ENCODE measurements around the gene PARD3. TPM values are rescaled to one million over a fixed set of nuclear protein-coding genes. Genes with fewer than 3 reads are reported as not detected.
"Not testable (repeated sequence)": the region's sequence is repeated elsewhere in the genome, so short reads cannot be mapped to it uniquely, and the experiment has no call there.

PARD3 gene
- total RNA-seq, 1 experiment from 2014 or later: not detected

- H3K4me3 ChIP-seq (ENCODE audit: low read length): no peak overlapping the region
- H3K27me3 ChIP-seq (ENCODE audit: low read length): no peaks in the 10 kb centered on the region
- H3K4me2 ChIP-seq (ENCODE audit: low read depth, low read length, poor library complexity, severe bottlenecking): no peak overlapping the region
- no peaks in the 10 kb centered on the region for H3K9me2 ChIP-seq (replicated peaks; ENCODE audit: insufficient read depth, low read length)
- H4K20me1 ChIP-seq (ENCODE audit: insufficient read depth, low read depth, low read length): no peaks in the 10 kb centered on the region
- no peaks in the 10 kb centered on the region for H3K36me3 ChIP-seq (ENCODE audit: insufficient read depth, low read length)
- no peaks in the 10 kb centered on the region for H3K9me3 ChIP-seq (ENCODE audit: low read length)
- DNase-seq: no peak
- no peaks in the 10 kb centered on the region for H3K79me2 ChIP-seq (ENCODE audit: low read length)
- no peak overlapping the region for H3K27ac ChIP-seq (ENCODE audit: low read length)
- H3K9ac ChIP-seq (ENCODE audit: low read length): no peak overlapping the region
- H2AFZ ChIP-seq (ENCODE audit: low read length): no peak overlapping the region
- no peaks in the 10 kb centered on the region for H3K4me1 ChIP-seq (ENCODE audit: low read length)
Measured at GRCh38 chr10:34427911-34428216, 387.2 kb downstream of the PARD3 start.

GRCh38 chr10:34427158-34427910, 387.8 kb downstream of the PARD3 start:
- H3K27me3 ChIP-seq (ENCODE audit: low read length); H3K9me3 ChIP-seq (ENCODE audit: low read length); H3K9ac ChIP-seq (ENCODE audit: low read length); H3K4me1 ChIP-seq (ENCODE audit: low read length); H3K9me2 ChIP-seq (replicated peaks; ENCODE audit: insufficient read depth, low read length); H3K79me2 ChIP-seq (ENCODE audit: low read length); H3K4me2 ChIP-seq (ENCODE audit: low read depth, low read length, poor library complexity, severe bottlenecking); DNase-seq; H3K4me3 ChIP-seq (ENCODE audit: low read length); H2AFZ ChIP-seq (ENCODE audit: low read length); H4K20me1 ChIP-seq (ENCODE audit: insufficient read depth, low read depth, low read length); H3K36me3 ChIP-seq (ENCODE audit: insufficient read depth, low read length); H3K27ac ChIP-seq (ENCODE audit: low read length): not testable (repeated sequence)

DNA sequence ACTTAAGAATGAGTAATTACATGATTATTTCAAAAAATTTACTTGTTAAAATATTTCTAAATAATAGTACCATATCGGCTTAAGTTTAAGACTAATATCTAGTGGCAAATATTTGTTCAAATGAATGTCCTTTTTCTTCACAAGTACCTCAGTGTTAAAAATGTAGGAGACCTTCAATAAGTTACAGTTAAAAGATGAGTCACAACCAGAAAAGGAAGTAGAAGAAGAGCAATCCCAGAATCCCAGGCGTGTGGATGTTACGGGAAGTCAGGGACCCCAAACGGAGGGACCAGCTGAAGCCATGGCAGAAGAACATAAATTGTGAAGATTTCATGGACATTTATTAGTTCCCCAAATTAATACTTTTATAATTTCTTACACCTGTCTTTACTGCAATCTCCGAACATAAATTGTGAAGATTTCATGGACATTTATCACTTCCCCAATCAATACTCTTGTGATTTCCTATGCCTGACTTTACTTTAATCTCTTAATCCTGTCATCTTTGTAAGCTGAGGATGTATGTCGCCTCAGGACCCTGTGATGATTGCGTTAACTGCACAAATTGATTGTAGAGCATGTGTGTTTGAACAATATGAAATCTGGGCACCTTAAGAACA, 388.4 kb downstream of the PARD3 start:
- not testable (repeated sequence) for H3K79me2 ChIP-seq (ENCODE audit: low read length); H3K4me1 ChIP-seq (ENCODE audit: low read length); H2AFZ ChIP-seq (ENCODE audit: low read length); H3K36me3 ChIP-seq (ENCODE audit: insufficient read depth, low read length); H3K27me3 ChIP-seq (ENCODE audit: low read length); H3K9me2 ChIP-seq (replicated peaks; ENCODE audit: insufficient read depth, low read length); H3K27ac ChIP-seq (ENCODE audit: low read length); H3K4me2 ChIP-seq (ENCODE audit: low read depth, low read length, poor library complexity, severe bottlenecking); H3K4me3 ChIP-seq (ENCODE audit: low read length); DNase-seq; H3K9me3 ChIP-seq (ENCODE audit: low read length); H3K9ac ChIP-seq (ENCODE audit: low read length); H4K20me1 ChIP-seq (ENCODE audit: insufficient read depth, low read depth, low read length)

DNA sequence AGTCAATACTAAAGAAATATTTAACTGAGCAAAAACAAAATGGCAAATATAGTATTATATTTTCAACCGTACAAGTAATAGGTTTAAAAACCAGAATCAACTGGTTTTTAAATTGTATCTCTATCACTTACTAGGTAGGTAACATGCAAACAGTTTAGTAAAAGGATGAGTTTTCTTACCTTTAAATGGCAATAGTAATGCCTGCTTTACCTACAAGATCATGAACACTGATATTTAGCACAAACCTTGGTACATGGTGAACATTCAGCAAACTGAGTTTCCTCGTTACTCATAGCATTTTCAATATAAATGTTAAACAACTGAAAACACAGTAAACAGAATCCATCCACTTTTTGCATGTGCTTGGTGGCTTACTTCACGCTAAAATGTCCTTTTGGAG, 389.1 kb downstream of the PARD3 start:
- no peaks in the 10 kb centered on the region for H3K9me3 ChIP-seq (ENCODE audit: low read length)
- DNase-seq: no peak
- no peak overlapping the region for H3K27ac ChIP-seq (ENCODE audit: low read length)
- no peaks in the 10 kb centered on the region for H3K36me3 ChIP-seq (ENCODE audit: insufficient read depth, low read length)
- no peak overlapping the region for H3K9ac ChIP-seq (ENCODE audit: low read length)
- no peak overlapping the region for H2AFZ ChIP-seq (ENCODE audit: low read length)
- no peak overlapping the region for H3K4me3 ChIP-seq (ENCODE audit: low read length)
- H3K9me2 ChIP-seq (replicated peaks; ENCODE audit: insufficient read depth, low read length): no peaks in the 10 kb centered on the region
- H3K27me3 ChIP-seq (ENCODE audit: low read length): no peaks in the 10 kb centered on the region
- no peaks in the 10 kb centered on the region for H3K4me1 ChIP-seq (ENCODE audit: low read length)
- no peaks in the 10 kb centered on the region for H4K20me1 ChIP-seq (ENCODE audit: insufficient read depth, low read depth, low read length)
- no peak overlapping the region for H3K4me2 ChIP-seq (ENCODE audit: low read depth, low read length, poor library complexity, severe bottlenecking)
- H3K79me2 ChIP-seq (ENCODE audit: low read length): no peaks in the 10 kb centered on the region

GRCh38 chr10:34423673-34424625, 391.1 kb downstream of the PARD3 start:
- Histone ChIP-seq H3K27ac (ENCODE audit: low read length) (no peak overlapping the region), H3K79me2 (ENCODE audit: low read length) (no peaks in the 10 kb centered on the region), H2AFZ (ENCODE audit: low read length) (no peak overlapping the region), H3K36me3 (ENCODE audit: insufficient read depth, low read length) (no peaks in the 10 kb centered on the region), H3K4me1 (ENCODE audit: low read length) (no peaks in the 10 kb centered on the region), H3K27me3 (ENCODE audit: low read length) (no peaks in the 10 kb centered on the region), H4K20me1 (ENCODE audit: insufficient read depth, low read depth, low read length) (no peaks in the 10 kb centered on the region), H3K9me3 (ENCODE audit: low read length) (no peaks in the 10 kb centered on the region), H3K9me2 (replicated peaks; ENCODE audit: insufficient read depth, low read length) (no peaks in the 10 kb centered on the region), H3K4me3 (ENCODE audit: low read length) (no peak overlapping the region), H3K9ac (ENCODE audit: low read length) (no peak overlapping the region), H3K4me2 (ENCODE audit: low read depth, low read length, poor library complexity, severe bottlenecking) (no peak overlapping the region)
- DNase-seq: no peak

DNA sequence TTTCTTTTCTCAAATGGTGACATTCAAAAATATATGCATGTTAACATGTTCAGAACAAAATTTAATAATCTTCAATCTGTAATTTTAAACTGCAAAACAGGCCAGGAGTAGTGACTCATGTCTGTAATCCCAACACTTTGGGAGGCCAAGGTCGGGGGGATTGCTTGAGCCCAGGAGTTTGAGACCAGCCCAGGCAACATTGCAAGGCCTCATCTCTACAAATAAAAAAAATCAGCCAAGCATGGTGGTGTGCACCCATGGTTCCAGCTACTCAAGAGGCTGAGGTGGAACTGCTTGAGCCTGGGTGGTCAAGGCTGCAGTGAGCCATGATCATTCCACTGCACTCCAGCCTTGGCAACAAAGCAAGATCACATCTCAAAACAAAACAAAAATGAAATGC, 394.3 kb downstream of the PARD3 start:
- Histone ChIP-seq H3K4me1 (ENCODE audit: low read length) (no peaks in the 10 kb centered on the region), H3K9ac (ENCODE audit: low read length) (no peak overlapping the region), H4K20me1 (ENCODE audit: insufficient read depth, low read depth, low read length) (no peaks in the 10 kb centered on the region), H3K27ac (ENCODE audit: low read length) (no peak overlapping the region), H3K36me3 (ENCODE audit: insufficient read depth, low read length) (no peaks in the 10 kb centered on the region), H3K9me3 (ENCODE audit: low read length) (no peaks in the 10 kb centered on the region), H3K79me2 (ENCODE audit: low read length) (no peaks in the 10 kb centered on the region), H3K4me2 (ENCODE audit: low read depth, low read length, poor library complexity, severe bottlenecking) (no peak overlapping the region), H3K27me3 (ENCODE audit: low read length) (no peaks in the 10 kb centered on the region), H3K9me2 (replicated peaks; ENCODE audit: insufficient read depth, low read length) (no peaks in the 10 kb centered on the region), H2AFZ (ENCODE audit: low read length) (no peak overlapping the region), H3K4me3 (ENCODE audit: low read length) (no peak overlapping the region)
- no peak for DNase-seq

- Histone ChIP-seq H3K79me2 (ENCODE audit: low read length) (no peaks in the 10 kb centered on the region), H3K36me3 (ENCODE audit: insufficient read depth, low read length) (no peaks in the 10 kb centered on the region)
Measured at GRCh38 chr10:34420273-34420672, 394.8 kb downstream of the PARD3 start.

DNA sequence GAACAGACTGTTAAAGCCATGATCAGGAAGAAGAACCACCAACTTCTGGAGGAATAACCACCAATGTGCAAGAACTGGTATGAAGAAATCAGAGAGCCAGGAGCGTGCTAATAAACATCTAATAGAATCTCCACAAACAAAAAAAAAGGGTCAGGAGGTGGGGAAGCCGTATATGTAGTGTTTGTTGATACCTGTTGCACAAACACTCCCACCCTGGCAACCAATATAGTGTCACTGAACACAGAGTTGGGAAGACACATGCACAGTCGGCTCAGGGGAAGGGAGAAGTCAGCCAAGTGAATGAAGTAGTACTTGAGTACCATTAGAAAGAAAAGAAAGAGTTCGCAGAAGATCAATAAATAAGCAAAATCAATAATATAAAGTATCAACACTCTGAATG, 400.1 kb downstream of the PARD3 start:
- H3K9ac ChIP-seq (ENCODE audit: low read length): no peak overlapping the region
- H3K79me2 ChIP-seq (ENCODE audit: low read length): no peaks in the 10 kb centered on the region
- no peak for DNase-seq
- no peaks in the 10 kb centered on the region for H3K4me1 ChIP-seq (ENCODE audit: low read length)
- H3K9me3 ChIP-seq (ENCODE audit: low read length): no peaks in the 10 kb centered on the region
- no peaks in the 10 kb centered on the region for H4K20me1 ChIP-seq (ENCODE audit: insufficient read depth, low read depth, low read length)
- H3K9me2 ChIP-seq (replicated peaks; ENCODE audit: insufficient read depth, low read length): no peaks in the 10 kb centered on the region
- no peaks in the 10 kb centered on the region for H3K27me3 ChIP-seq (ENCODE audit: low read length)
- no peak overlapping the region for H3K27ac ChIP-seq (ENCODE audit: low read length)
- H3K36me3 ChIP-seq (ENCODE audit: insufficient read depth, low read length): no peaks in the 10 kb centered on the region
- no peak overlapping the region for H3K4me2 ChIP-seq (ENCODE audit: low read depth, low read length, poor library complexity, severe bottlenecking)
- no peak overlapping the region for H3K4me3 ChIP-seq (ENCODE audit: low read length)
- no peak overlapping the region for H2AFZ ChIP-seq (ENCODE audit: low read length)

More at GRCh38 chr10:34420273-34420672, 394.8 kb downstream of the PARD3 start:
- no peak overlapping the region for H3K4me3 ChIP-seq (ENCODE audit: low read length)
- no peaks in the 10 kb centered on the region for H4K20me1 ChIP-seq (ENCODE audit: insufficient read depth, low read depth, low read length)
- H3K9me2 ChIP-seq (replicated peaks; ENCODE audit: insufficient read depth, low read length): no peaks in the 10 kb centered on the region
- no peaks in the 10 kb centered on the region for H3K9me3 ChIP-seq (ENCODE audit: low read length)
- H3K27me3 ChIP-seq (ENCODE audit: low read length): no peaks in the 10 kb centered on the region
- no peak for DNase-seq
- no peak overlapping the region for H3K4me2 ChIP-seq (ENCODE audit: low read depth, low read length, poor library complexity, severe bottlenecking)
- H3K9ac ChIP-seq (ENCODE audit: low read length): no peak overlapping the region
- H3K27ac ChIP-seq (ENCODE audit: low read length): no peak overlapping the region
- no peaks in the 10 kb centered on the region for H3K4me1 ChIP-seq (ENCODE audit: low read length)
- no peak overlapping the region for H2AFZ ChIP-seq (ENCODE audit: low read length)
